Cerebellar cortex (tissue), 1 donor: ENCODE results near the gene HTT.
"Not testable (repeated sequence)": the region's sequence is repeated elsewhere in the genome, so short reads cannot be mapped to it uniquely, and the experiment has no call there.

ENCODE experiments used
- DNase-seq: peaks from one replicate; pipeline ENCODE4 v3.0.0-alpha.2; 2015; ENCODE audit warnings: low spot score

HTT gene

DNA sequence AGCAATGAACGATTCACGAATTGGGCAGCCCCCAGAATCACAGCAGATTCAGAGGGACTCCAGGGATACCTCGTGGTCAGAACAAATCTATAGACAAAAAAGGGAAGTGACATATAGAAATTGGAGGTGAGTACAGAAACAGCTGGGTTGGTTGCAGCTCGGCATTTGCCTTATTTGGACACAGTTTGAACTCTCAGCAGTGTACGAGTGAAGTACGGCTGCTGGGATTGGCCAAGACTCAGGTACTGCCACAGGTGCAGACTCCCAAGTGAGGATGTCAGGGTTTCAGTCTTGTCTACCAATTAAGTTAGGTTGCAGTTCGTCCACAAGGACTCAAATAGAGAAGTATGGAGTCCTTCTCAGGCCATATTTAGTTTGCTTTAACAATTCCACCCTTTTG is 28.3 kb upstream of the HTT start:
- DNase-seq = no peak

GRCh38 chr4:3046623-3047022 is 27.9 kb upstream of the HTT start:
- DNase-seq = no peak

DNA sequence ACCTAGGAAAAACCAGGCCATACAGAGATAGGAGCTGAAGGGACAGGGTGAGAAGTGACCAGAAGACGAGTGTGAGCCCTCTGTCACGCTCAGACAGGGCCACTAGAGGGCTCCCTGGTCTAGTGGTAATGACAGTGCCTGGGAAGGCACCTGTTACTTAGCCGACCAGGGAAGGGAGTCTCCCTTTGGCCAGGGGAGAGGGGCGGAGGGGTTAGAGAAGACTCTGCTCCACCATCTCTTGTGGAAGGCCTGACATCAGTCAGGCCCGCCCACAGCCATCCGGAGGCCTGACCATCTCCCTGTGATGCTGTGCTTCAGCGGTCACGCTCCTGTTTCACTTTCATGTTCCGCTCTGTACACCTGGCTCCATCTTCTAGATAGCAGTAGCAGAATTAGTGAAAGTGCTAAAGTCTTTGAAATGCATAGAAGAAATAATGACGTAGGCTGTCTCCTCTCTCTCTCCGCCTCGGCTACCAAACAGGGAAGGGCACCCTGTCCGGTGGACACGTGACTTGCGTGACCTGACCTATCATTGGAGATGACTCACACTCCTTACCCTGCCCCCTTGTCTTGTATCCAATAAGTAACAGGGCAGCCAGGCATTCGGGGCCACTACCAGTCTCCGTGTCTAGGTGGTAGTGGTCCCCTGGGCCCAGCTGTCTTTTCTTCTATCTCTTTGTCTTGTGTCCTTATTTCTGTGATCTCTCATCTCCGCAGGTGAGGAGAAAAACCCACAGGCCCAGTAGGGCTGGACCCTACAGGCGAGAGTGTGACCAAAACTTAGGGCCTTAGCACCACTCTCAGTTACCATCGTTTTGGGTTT is 26.8 kb upstream of the HTT start:
- DNase-seq = peak; percentile 82

DNA sequence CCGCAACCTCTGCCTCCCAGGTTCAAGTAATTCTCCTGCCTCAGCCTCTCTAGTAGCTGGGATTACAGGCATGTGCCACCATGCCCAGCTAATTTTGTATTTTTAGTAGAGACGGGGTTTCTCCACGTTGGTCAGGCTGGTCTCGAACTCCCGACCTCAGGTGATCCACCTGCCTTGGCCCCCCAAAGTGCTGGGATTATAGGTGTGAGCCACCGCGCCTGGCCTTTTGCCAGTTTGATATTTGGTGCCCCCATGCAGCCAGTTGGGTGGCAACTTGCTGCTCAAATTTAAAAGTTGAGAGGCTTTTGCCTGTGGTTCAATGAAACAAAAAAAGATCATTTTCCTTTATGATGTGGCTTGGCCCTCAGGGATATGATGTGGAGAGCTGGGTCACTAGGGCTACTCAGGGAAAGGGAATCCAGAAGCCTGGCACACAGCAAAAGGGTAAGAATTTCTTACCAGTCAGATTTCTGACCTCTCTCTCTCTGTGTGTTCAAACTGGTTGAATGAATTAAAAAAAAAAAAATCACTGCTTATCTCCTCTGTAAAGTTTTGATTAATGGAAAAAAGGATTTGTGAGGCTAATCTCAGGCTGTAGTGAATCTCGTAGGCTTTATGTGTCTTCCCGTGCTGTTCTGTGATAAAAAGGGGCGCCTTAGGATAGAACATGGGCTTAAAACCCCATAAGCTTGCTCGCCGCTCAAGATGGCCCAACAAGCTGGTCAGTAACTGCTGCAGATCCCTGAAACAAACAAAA is 23.2 kb upstream of the HTT start:
- DNase-seq = not testable (repeated sequence)

GRCh38 chr4:3054169-3054759 is 20.2 kb upstream of the HTT start:
- no peak for DNase-seq

- DNase-seq = no peak
These were observed 14.5 kb upstream of the HTT start for GRCh38 chr4:3059943-3060342.

DNA sequence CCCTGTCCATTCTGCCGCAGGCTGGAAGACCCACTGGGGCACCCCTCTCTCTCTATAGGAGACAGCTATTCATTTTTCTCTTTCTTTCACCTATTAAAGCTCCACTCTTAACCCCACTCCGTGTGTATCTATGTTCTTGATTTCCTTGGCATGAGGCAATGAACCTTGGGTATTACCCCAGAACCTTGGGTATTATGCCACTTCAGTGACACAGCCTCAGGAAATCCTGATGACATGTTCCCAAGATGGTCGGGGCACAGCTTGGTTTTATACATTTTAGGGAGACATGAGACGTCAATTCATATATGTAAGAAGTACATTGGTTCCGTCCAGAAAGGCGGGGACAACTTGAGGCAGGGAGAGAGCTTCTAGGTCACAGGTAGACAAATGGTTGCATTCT is 13.5 kb upstream of the HTT start:
- no peak for DNase-seq

- no peak for DNase-seq
These were observed 12.0 kb upstream of the HTT start for GRCh38 chr4:3062471-3062870.

DNA sequence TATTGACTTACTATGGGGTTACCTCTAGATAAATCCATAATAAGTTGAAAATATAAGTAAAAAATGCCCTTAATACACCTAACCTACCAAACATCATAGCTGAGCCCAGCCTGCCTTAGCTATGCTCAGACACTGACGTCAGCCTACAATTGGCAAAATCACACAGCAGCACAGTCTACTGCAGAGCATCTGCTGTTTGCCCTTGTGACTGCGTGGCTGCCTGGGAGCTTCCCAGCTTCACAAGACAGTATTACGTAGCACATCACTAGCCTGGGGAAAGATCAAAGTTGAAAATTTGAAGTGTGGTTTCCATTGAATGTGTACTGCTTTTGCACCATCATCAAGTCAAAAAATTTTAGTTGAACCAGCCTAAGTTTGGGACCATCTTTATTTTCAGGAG is 8.9 kb upstream of the HTT start:
- DNase-seq = no peak

DNA sequence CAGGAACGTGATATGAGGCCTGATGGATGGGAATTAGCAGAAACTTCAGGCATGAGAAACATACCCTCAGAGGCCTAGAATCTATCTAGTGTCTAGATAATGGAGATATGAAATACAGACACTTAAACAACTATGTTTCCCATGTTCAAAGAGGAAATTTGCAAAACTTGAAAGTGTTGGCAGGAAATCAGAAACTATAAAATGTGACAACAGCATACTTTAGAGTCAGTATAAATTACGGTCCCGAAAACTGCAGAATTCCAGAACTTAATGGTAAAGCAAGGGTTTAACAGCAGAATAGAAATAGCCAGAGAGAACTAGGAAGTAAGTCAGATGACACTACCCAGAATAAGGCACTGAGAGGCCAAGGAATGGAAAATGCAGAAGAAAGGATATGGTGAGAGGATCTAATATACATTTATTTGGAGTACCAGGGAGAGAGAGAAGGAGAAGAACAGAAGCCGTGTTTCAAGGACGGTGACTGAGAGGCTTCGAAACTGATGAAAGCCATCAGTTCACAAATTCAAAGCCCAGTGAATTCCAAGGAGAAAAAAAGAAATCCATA is 7.6 kb upstream of the HTT start:
- no peak for DNase-seq

- peak; percentile 61 for DNase-seq
These were observed 6.9 kb upstream of the HTT start for GRCh38 chr4:3067473-3068001.

DNA sequence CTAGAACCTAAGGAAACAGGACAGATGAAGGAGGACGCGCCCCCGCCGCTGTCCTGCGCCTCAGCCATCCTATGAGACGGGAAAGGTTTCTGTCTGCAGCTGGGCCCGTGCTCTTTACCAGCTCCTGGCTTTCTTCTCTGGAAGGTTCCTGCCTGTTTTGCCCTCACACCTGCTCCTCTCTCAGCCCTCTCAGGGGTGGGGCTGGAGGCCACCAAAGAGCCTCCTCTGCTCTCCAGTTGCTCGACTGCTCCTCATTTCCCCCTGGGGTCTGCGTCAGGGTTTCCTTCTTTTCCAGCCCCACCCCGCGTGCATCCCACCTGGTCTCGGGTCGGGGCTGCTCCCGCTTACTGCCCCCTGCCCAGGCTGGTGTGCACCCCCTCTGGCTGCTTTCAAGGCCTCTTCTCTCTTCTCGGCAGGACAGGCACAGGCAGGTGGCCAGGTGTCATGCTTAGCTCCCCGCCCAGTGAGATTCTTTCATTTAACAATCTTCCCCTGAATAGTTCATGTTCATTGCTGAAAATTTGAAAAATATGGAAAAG is 4.8 kb upstream of the HTT start:
- DNase-seq = no peak

GRCh38 chr4:3070709-3071500 is 3.6 kb upstream of the HTT start:
- DNase-seq = no peak

GRCh38 chr4:3071811-3072210 is 2.7 kb upstream of the HTT start:
- no peak for DNase-seq

DNA sequence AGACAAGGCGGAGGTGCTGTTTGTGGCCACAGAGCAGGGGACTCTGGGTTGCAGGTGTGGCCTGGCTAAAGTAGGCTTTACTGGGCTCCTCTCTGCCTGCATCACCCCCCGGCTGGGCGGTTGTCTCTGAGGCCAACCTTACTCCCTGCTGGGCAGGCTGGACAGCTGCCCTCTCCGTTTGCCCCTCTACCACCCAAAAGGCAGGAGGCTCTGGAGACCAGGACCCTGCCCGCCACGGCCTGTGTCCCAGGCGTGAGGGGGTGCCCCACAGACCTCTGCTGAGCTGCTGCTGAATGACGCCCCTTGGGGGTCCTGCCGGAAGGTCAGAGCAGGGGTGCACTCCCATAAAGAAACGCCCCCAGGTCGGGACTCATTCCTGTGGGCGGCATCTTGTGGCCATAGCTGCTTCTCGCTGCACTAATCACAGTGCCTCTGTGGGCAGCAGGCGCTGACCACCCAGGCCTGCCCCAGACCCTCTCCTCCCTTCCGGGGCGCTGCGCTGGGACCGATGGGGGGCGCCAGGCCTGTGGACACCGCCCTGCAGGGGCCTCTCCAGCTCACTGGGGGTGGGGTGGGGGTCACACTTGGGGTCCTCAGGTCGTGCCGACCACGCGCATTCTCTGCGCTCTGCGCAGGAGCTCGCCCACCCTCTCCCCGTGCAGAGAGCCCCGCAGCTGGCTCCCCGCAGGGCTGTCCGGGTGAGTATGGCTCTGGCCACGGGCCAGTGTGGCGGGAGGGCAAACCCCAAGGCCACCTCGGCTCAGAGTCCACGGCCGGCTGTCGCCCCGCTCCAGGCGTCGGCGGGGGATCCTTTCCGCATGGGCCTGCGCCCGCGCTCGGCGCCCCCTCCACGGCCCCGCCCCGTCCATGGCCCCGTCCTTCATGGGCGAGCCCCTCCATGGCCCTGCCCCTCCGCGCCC is 1.1 kb upstream of the HTT start:
- no peak for DNase-seq

DNA sequence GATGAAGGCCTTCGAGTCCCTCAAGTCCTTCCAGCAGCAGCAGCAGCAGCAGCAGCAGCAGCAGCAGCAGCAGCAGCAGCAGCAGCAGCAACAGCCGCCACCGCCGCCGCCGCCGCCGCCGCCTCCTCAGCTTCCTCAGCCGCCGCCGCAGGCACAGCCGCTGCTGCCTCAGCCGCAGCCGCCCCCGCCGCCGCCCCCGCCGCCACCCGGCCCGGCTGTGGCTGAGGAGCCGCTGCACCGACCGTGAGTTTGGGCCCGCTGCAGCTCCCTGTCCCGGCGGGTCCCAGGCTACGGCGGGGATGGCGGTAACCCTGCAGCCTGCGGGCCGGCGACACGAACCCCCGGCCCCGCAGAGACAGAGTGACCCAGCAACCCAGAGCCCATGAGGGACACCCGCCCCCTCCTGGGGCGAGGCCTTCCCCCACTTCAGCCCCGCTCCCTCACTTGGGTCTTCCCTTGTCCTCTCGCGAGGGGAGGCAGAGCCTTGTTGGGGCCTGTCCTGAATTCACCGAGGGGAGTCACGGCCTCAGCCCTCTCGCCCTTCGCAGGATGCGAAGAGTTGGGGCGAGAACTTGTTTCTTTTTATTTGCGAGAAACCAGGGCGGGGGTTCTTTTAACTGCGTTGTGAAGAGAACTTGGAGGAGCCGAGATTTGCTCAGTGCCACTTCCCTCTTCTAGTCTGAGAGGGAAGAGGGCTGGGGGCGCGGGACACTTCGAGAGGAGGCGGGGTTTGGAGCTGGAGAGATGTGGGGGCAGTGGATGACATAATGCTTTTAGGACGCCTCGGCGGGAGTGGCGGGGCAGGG is 568 bp downstream of the HTT start:
- DNase-seq = peak; percentile 62

DNA sequence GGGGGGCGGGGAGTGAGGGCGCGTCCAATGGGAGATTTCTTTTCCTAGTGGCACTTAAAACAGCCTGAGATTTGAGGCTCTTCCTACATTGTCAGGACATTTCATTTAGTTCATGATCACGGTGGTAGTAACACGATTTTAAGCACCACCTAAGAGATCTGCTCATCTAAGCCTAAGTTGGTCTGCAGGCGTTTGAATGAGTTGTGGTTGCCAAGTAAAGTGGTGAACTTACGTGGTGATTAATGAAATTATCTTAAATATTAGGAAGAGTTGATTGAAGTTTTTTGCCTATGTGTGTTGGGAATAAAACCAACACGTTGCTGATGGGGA is 1.1 kb downstream of the HTT start:
- DNase-seq = no peak

DNA sequence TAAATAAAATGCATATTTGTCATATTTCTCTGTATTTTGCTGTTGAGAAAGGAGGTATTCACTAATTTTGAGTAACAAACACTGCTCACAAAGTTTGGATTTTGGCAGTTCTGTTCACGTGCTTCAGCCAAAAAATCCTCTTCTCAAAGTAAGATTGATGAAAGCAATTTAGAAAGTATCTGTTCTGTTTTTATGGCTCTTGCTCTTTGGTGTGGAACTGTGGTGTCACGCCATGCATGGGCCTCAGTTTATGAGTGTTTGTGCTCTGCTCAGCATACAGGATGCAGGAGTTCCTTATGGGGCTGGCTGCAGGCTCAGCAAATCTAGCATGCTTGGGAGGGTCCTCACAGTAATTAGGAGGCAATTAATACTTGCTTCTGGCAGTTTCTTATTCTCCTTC is 3.3 kb downstream of the HTT start:
- no peak for DNase-seq

DNA sequence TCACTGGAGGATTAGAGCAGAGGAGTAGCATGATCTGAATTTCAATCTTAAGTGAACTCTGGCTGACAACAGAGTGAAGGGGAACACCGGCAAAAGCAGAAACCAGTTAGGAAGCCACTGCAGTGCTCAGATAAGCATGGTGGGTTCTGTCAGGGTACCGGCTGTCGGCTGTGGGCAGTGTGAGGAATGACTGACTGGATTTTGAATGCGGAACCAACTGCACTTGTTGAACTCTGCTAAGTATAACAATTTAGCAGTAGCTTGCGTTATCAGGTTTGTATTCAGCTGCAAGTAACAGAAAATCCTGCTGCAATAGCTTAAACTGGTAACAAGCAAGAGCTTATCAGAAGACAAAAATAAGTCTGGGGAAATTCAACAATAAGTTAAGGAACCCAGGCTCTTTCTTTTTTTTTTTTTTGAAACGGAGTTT is 5.2 kb downstream of the HTT start:
- no peak for DNase-seq
